ACC112 (cell line): Measurements from ENCODE around the gene IFNA17.

Source experiments
- H2AFZ ChIP-seq: fragments of 200-600 bp; sonication (generic); one replicate; pipeline ENCODE4 v1.6.0; 2017; ENCODE audit warnings: antibody characterized with exemption, low read length; ENCODE audit not compliant: unreplicated experiment
- H3K27ac ChIP-seq: fragments of 200-600 bp; sonication (generic); 2 replicates; pipeline ENCODE4 v1.5.1; 2014; ENCODE audit warnings: low read depth, mild to moderate bottlenecking, antibody characterized with exemption, low read length, moderate library complexity
- H3K27me3 ChIP-seq: fragments of 200-600 bp; sonication (generic); 2 replicates; pipeline ENCODE4 v1.6.1; 2014; ENCODE audit warnings: mild to moderate bottlenecking, antibody characterized with exemption, low read length, moderate library complexity, mixed read lengths; ENCODE audit not compliant: insufficient read depth
- H3K36me3 ChIP-seq: fragments of 200-600 bp; sonication (generic); 2 replicates; pipeline ENCODE4 v1.6.1; 2016; ENCODE audit warnings: mild to moderate bottlenecking, antibody characterized with exemption, low read length, moderate library complexity, mixed read lengths; ENCODE audit not compliant: insufficient read depth
- H3K4me1 ChIP-seq: fragments of 200-600 bp; sonication (generic); one replicate; pipeline ENCODE4 v1.6.1; 2016; ENCODE audit warnings: low read length, mixed read lengths; ENCODE audit not compliant: insufficient read depth, unreplicated experiment, control insufficient read depth
- H3K4me3 ChIP-seq: fragments of 200-600 bp; sonication (generic); 2 replicates; pipeline ENCODE4 v1.5.1; 2014; ENCODE audit warnings: mild to moderate bottlenecking, low read depth, low read length
- H3K79me2 ChIP-seq: fragments of 200-600 bp; sonication (generic); one replicate; pipeline ENCODE4 v1.6.0; 2016; ENCODE audit warnings: low read length; ENCODE audit not compliant: control insufficient read depth, unreplicated experiment, insufficient read depth

The IFNA17 gene

GRCh38 chr9:21228122-21228521 is at the start of gene IFNA17:
Gene IFNA17 (minus strand): TSS chr9:21228222. CDS start chr9:21228173, 49 bp downstream.
- no peaks in the 10 kb centered on the region for H3K36me3 ChIP-seq
- no peaks in the 10 kb centered on the region for H3K4me1 ChIP-seq
- H3K79me2 ChIP-seq: no peaks in the 10 kb centered on the region
- no peak within 1 kb of the TSS for H3K27ac ChIP-seq
- H3K27me3 ChIP-seq: 0 out of 2 replicates have a peak, but pooled peaks cover 4% of the 10 kb centered on the region
- no peak within 1 kb of the TSS for H3K4me3 ChIP-seq
- no peak within 1 kb of the TSS for H2AFZ ChIP-seq

GRCh38 chr9:21268347-21268657 is 40.3 kb upstream of the IFNA17 start:
- Histone ChIP-seq H3K27me3 (peaks cover 77% of the 10 kb centered on the region), H3K4me1 (no peaks in the 10 kb centered on the region), H3K27ac (no peak overlapping the region), H2AFZ (no peak overlapping the region), H3K36me3 (no peaks in the 10 kb centered on the region), H3K79me2 (no peaks in the 10 kb centered on the region), H3K4me3 (no peak overlapping the region)

DNA sequence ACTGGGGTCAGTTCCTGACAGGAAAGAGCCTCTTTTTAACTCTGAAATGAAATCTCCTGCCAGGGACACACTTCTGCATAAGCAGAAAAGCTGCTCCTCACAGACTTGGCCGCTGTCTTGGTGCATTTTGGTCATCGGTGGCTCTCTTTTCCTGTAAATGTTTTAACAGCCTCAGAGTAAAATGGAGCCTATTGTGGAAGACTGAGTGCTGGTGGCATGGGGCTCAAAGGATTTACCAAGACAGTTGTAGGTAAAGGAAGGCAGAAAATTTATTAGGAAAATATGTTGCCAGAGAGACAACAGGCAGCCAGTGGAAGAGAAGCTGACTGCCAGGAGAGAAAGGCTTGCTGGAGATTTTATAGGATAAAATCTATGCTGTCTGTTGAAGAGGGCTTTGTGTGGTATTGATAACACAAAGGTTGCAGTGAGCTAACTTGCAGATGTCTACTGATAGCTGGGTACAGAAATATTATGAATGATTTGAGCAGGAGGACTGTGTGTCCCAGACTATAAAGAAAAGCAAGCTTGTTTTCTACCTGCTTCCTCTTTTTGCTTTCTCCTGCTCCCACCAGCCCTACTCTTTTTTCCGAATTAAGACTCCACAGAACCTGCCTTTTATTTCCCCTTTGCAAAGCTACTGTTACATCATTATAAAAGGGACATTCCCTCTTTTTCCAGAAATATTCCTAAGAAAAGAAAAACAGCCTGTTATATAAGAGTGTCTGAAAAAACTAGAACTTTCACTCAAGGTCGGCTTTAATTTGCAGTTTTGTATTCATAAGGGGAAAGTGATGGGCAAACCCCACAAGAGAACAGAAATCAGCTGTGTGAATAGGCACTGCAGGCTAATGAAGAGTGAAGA is 39.7 kb upstream of the IFNA17 start:
- Histone ChIP-seq H3K27me3 (peaks cover 81% of the 10 kb centered on the region), H3K27ac (no peak overlapping the region), H3K79me2 (no peaks in the 10 kb centered on the region), H3K4me3 (no peak overlapping the region), H2AFZ (no peak overlapping the region), H3K4me1 (no peaks in the 10 kb centered on the region), H3K36me3 (no peaks in the 10 kb centered on the region)

DNA sequence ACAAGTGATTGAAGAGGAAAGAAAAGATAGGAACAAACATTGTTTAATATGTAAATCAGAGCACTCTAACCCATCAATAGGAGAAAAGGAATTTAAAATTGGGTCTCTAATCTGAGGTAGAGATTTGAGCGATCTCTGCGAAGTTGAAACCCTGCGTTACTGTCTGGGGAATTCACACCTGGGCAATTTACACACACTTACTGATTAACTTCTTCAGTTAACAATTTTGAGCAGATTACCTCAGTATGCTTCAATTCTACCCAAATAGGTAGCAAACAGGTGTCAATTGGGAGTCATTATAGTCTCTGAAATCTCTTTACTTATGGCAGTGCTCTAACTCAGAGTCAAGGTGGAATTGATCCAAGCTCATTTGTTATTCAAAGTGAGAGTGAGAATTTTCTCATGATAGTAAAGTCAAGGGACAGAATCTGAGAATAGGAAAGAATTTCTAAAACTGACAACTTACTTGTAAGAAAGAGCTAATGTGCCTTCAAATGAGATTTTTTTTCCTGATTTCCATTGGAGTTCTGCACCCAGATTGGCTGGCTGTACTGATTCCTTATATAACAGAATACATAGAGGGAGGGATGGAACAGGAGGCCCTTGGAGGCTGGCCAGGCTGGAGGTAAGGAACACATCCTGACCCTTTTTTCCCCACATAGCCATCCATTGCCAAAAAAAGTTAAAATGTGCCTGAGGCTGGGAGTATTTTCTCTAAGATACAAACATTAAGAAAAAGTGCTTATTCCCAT is 38.9 kb upstream of the IFNA17 start:
- Histone ChIP-seq H3K4me1 (no peaks in the 10 kb centered on the region), H3K36me3 (no peaks in the 10 kb centered on the region), H3K4me3 (no peak overlapping the region), H3K79me2 (no peaks in the 10 kb centered on the region), H3K27me3 (peaks cover 88% of the 10 kb centered on the region), H3K27ac (no peak overlapping the region), H2AFZ (no peak overlapping the region)

GRCh38 chr9:21265421-21266189 is 37.6 kb upstream of the IFNA17 start:
- H3K4me1 ChIP-seq: no peaks in the 10 kb centered on the region
- no peak overlapping the region for H3K27ac ChIP-seq
- H2AFZ ChIP-seq: no peak overlapping the region
- H3K27me3 ChIP-seq: peaks cover 87% of the 10 kb centered on the region
- H3K36me3 ChIP-seq: no peaks in the 10 kb centered on the region
- no peak overlapping the region for H3K4me3 ChIP-seq
- H3K79me2 ChIP-seq: no peaks in the 10 kb centered on the region

DNA sequence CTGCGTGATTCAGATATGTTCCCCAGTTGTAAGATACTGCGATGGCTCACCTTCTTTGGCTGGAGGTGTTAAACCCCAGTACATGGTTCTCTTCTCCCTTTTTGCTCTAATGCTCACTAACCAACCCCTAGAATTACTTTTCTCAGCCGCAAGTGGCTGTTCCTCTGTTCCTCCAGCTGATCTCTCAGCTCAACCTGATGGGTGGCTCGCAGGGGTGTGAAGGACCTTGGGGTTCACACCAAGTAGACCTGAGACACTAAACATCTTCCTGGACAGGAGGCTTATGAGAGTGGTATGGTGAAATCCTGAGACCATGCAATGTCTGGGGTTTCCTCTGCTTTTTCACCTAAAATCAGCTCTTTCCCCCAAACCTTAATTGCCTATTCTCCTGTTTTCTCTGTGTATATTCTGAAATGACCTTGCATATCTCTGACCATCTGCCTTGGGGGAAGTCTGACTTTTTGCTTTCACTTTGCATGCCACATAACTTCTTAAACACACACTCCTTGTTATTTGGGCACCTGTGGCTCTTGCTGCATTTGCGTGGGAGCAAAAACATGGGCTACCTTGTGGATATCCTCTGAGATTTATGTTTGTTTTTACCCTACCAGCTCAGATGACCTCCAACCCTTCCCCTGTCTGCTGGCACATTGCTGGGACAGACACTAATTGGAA is 27.7 kb upstream of the IFNA17 start:
- Histone ChIP-seq H3K4me3 (no peak overlapping the region), H2AFZ (no peak overlapping the region), H3K27me3 (peaks cover 57% of the 10 kb centered on the region)

DNA sequence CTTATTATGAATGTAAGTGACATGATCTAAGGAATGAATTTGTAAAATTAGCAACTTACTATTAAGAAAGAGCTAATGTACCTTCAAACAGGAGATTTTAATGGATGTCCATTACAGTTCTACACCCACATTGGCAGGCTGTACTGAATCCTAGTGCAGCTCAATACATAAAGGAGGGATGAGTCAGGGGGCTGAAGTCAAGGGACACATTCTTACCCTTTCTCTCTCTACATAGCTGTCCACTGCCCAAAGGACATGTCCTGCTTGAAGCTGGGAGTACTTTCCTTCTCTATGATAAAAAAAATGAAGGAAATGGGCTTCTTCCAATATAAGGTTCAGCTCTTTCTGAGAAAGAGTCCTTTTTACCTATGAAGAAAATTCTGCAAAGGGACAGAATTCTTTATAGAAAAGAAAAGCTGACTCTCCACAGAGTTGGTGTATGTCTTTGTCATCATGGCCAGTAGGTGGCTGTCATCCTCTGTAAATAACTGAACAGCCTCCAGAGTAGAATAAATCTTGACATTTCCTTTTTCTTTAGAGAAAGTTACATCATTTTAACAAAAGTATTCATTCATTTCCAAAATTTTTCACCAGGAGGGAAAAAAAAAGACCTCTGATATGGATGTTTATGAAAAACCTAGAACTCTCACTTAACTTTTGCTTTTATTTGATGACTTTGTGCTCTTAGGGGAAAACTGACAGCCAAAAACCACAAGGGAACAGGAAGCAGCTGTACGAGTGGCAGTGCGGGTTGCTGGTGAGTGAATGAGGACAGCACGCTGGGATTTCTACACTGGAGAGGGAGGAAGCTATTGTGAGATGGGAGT is 24.9 kb upstream of the IFNA17 start:
- no peaks in the 10 kb centered on the region for H3K4me1 ChIP-seq
- peak overlapping the region; percentile 70 for H3K4me3 ChIP-seq
- H2AFZ ChIP-seq: peak overlapping the region; percentile 52
- H3K36me3 ChIP-seq: no peaks in the 10 kb centered on the region
- H3K27ac ChIP-seq: no peak overlapping the region
- H3K27me3 ChIP-seq: peaks cover 59% of the 10 kb centered on the region
- H3K79me2 ChIP-seq: no peaks in the 10 kb centered on the region

More for the DNA sequence above, 27.7 kb upstream of the IFNA17 start:
- Histone ChIP-seq H3K27ac (no peak overlapping the region), H3K4me1 (no peaks in the 10 kb centered on the region), H3K79me2 (no peaks in the 10 kb centered on the region), H3K36me3 (no peaks in the 10 kb centered on the region)

DNA sequence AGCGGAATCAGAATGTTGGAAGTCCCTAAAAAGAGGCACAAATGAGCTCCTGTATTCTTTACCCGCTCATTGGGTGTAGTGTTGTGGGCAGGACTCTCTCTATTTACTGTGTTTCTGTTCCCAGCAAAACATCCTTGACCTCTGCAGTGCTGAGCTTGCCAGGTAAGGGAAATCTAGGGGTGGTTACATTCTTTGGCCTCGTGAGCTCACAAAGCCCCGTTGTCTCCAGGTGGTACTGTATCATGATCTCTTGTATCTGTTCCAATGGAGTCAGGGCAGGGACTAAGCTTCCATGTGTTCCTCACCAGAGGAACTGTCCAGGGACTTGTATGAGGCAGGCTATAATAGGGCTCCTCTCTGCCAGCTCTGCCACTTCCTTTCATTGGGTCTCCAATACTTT is 23.6 kb upstream of the IFNA17 start:
- Histone ChIP-seq H3K79me2 (no peaks in the 10 kb centered on the region), H3K36me3 (no peaks in the 10 kb centered on the region), H3K27me3 (peaks cover 46% of the 10 kb centered on the region), H2AFZ (no peak overlapping the region), H3K4me3 (no peak overlapping the region), H3K27ac (no peak overlapping the region), H3K4me1 (no peaks in the 10 kb centered on the region)

- Histone ChIP-seq H2AFZ (no peak overlapping the region), H3K27ac (no peak overlapping the region), H3K36me3 (no peaks in the 10 kb centered on the region), H3K4me1 (no peaks in the 10 kb centered on the region), H3K27me3 (peaks cover 41% of the 10 kb centered on the region), H3K4me3 (no peak overlapping the region), H3K79me2 (no peaks in the 10 kb centered on the region)
Observed at GRCh38 chr9:21251190-21251589, 23.2 kb upstream of the IFNA17 start.
